NCI-H2227 treated with DMSO at 0.1 percent for 48 hours (cell line): ENCODE results near the gene RFTN2.
"Not testable (repeated sequence)": the region's sequence is repeated elsewhere in the genome, so short reads cannot be mapped to it uniquely, and the experiment has no call there.

ENCODE experiments used
- DNase-seq: peaks from one replicate; lab custom pipeline; 2025; lab: John Stamatoyannopoulos, UW

The RFTN2 gene

GRCh38 chr2:197601726-197602125, 73.7 kb downstream of the RFTN2 start:
- DNase-seq: no peak

GRCh38 chr2:197600306-197600705, 75.1 kb downstream of the RFTN2 start:
- DNase-seq: no peak

GRCh38 chr2:197599285-197599965, 76.0 kb downstream of the RFTN2 start:
- no peak for DNase-seq

- no peak for DNase-seq
Observed at GRCh38 chr2:197598450-197598849, 76.9 kb downstream of the RFTN2 start.

- DNase-seq: no peak
Observed at GRCh38 chr2:197597166-197597565, 78.2 kb downstream of the RFTN2 start.

GRCh38 chr2:197596766-197597165, 78.6 kb downstream of the RFTN2 start:
- no peak for DNase-seq

- DNase-seq: peak; percentile 52
Observed at GRCh38 chr2:197591339-197592072, 83.9 kb downstream of the RFTN2 start.

- not testable (repeated sequence) for DNase-seq
Observed at GRCh38 chr2:197587255-197587654, 88.1 kb downstream of the RFTN2 start.

GRCh38 chr2:197580166-197580565, 95.2 kb downstream of the RFTN2 start:
- not testable (repeated sequence) for DNase-seq

- DNase-seq: not testable (repeated sequence)
Observed at GRCh38 chr2:197578294-197578693, 97.1 kb downstream of the RFTN2 start.

- no peak for DNase-seq
Observed at GRCh38 chr2:197577446-197577845, 97.9 kb downstream of the RFTN2 start.

- no peak for DNase-seq
Observed at GRCh38 chr2:197576631-197577030, 98.8 kb downstream of the RFTN2 start.

- DNase-seq: no peak
Observed at GRCh38 chr2:197575987-197576386, 99.4 kb downstream of the RFTN2 start.

GRCh38 chr2:197573608-197574007, 101.8 kb downstream of the RFTN2 start:
- no peak for DNase-seq

- DNase-seq: no peak
Observed at GRCh38 chr2:197571627-197572271, 103.6 kb downstream of the RFTN2 start.

GRCh38 chr2:197560146-197560665, 115.2 kb downstream of the RFTN2 start:
- no peak for DNase-seq

GRCh38 chr2:197559681-197560080, 115.7 kb downstream of the RFTN2 start:
- DNase-seq: no peak

GRCh38 chr2:197558393-197558792, 117.0 kb downstream of the RFTN2 start:
- no peak for DNase-seq

GRCh38 chr2:197556456-197556855, 118.9 kb downstream of the RFTN2 start:
- DNase-seq: no peak

GRCh38 chr2:197555467-197555866, 119.9 kb downstream of the RFTN2 start:
- no peak for DNase-seq

- not testable (repeated sequence) for DNase-seq
Observed at GRCh38 chr2:197551260-197551659, 124.1 kb downstream of the RFTN2 start.

GRCh38 chr2:197548582-197548981, 126.8 kb downstream of the RFTN2 start:
- no peak for DNase-seq
